ENCODE results near the gene PRDM5.

GRCh38 chr4:120716346-120716745, 206.2 kb downstream of the PRDM5 start:
- TF ChIP-seq POLR2AphosphoS5 (IDR thresholded peaks at IDR 0.05) (no peak), CTCF (IDR thresholded peaks at IDR 0.05) (no peak), POLR2A (IDR thresholded peaks at IDR 0.05) (no peak)

All from prostate gland (tissue), 2 donors.